Mononuclear cell (primary cell): Measurements from ENCODE around the gene PKP3. TPM values are rescaled to one million over a fixed set of nuclear protein-coding genes. Genes with fewer than 3 reads are reported as not detected.
"Not testable (repeated sequence)": the region's sequence is repeated elsewhere in the genome, so short reads cannot be mapped to it uniquely, and the experiment has no call there.

Source experiments
- H3K27me3 ChIP-seq: 2 replicates; pipeline ENCODE4 v1.6.0; 2011; ENCODE audit warnings: low read length, control low read depth; ENCODE audit not compliant: insufficient read depth
- H3K4me1 ChIP-seq: 2 replicates; pipeline ENCODE4 v1.5.1; 2011; ENCODE audit warnings: mild to moderate bottlenecking, low read length, control low read depth; ENCODE audit not compliant: insufficient read depth
- H3K4me3 ChIP-seq: 2 replicates; pipeline ENCODE4 v1.5.1; 2011; ENCODE audit warnings: mild to moderate bottlenecking, low read length, moderate library complexity
- H3K9me3 ChIP-seq: 2 replicates; pipeline ENCODE4 v1.5.1; 2011; ENCODE audit warnings: low read depth, mild to moderate bottlenecking, control low read depth, low read length
- total RNA-seq: library from RNA; depleted of rRNA; stranded (reverse); fragments of >200 nt; gene quantifications from one replicate; pipeline ENCODE4 v1.2.3, GENCODE V29; 2012

The PKP3 gene
- total RNA-seq, 1 donor = not detected

DNA sequence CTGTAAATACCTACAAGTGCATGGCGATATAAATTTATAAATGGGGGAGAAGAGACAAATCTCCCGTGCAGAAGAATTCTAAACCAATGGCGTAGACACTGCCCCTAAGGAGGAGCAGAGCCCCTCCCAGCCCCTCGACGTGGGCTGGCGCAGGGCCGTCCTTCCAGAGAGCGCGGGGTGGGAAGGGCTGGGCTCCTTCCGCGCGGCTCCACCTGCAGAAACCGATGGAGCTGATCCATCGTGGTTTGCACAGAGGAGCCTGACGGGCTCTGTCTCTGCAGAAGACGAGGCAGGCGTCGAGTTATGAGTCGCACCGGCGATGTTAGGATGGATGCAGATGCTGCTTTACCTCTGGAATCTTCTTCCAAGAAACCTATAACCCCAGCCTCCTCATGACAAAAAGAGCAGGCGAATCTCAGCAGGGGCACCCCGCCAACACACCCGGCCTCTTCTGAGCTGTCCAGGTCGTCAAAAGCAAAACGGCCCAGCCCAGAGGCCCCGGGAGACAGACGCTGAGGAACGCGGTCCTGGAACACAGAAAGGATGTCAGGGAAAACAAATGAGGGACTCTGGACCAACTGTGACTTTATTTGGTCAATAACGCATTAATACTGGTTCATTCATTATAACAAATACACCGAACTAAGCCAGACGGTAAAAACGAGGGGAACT, 35.7 kb upstream of the PKP3 start:
- H3K9me3 ChIP-seq = no peaks in the 10 kb centered on the region
- H3K4me1 ChIP-seq = peaks cover 10% of the 10 kb centered on the region
- no peak overlapping the region for H3K4me3 ChIP-seq
- H3K27me3 ChIP-seq = no peaks in the 10 kb centered on the region

DNA sequence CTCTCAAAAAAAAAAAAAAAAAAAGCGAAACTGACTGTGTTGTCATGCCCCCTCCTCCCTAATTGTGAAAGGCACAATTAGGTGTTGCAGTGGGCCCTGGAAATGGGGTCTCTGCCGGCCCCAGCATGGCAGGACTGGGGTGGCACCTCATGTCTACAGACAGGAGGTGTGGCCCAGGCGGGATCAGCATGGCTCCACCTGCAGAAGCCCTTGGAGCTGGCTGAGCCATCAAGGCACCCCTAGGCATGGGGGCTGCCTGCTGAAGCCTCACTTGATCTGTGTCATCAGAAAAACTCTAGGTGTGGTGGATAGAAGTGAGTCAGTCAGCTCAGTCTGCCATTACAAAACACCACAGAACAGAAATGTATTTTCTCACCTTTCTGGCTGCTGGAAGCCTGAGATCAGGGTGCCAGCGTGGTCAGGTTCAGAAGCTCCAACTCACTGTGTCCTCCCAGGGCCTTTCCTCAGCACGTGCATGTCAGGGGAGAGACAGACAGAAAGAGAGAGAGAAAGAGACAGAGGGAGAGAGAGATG, 34.8 kb upstream of the PKP3 start:
- Histone ChIP-seq H3K27me3 (no peaks in the 10 kb centered on the region), H3K4me3 (no peak overlapping the region), H3K9me3 (no peaks in the 10 kb centered on the region), H3K4me1 (peaks cover 12% of the 10 kb centered on the region)

DNA sequence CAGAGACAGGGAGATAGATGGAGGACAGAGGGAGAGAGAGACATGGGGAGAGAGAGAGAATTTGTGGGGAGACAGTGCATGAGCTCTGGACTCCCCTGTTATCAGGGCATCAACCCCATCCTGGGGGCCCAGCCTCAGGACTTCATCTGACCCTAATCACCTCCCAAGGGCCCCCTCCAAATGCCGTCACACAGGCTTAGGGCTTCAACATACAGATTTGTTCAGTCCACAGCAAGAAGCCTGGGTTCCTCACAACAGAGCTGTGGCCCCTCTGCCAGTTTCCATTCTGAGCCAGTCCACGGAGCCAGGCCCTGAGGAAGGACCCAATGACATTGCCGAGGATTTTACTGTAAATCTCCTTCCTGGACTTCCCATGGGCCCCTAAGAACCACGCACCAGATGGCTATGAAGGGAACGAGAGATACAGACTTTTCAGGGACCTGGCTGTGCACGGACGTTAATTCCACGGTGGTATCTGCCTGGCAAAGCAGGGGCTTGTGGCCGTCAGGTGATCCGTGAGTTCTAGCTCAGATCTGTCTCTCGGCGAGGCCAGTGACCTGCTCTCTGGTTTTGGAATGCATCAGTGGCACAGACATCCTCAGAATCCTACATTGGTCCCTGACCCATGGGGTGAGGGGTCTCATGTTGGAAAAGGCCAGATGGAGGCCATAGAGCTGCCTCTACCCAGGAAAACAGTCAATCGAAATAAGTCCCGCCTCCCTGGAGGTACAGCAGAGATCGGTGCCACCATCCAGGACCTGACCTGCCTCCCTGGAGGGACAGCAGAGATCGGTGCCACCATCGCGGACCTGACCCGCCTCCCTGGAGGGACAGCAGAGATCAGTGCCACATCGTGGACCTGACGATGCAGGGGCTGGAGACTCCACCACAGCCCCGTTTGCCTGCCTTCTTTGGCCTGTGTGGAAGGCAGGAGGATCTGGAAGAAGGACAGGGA, 33.4 kb upstream of the PKP3 start:
- H3K4me3 ChIP-seq = no peak overlapping the region
- H3K9me3 ChIP-seq = no peaks in the 10 kb centered on the region
- H3K27me3 ChIP-seq = no peaks in the 10 kb centered on the region
- H3K4me1 ChIP-seq = peaks cover 9% of the 10 kb centered on the region

DNA sequence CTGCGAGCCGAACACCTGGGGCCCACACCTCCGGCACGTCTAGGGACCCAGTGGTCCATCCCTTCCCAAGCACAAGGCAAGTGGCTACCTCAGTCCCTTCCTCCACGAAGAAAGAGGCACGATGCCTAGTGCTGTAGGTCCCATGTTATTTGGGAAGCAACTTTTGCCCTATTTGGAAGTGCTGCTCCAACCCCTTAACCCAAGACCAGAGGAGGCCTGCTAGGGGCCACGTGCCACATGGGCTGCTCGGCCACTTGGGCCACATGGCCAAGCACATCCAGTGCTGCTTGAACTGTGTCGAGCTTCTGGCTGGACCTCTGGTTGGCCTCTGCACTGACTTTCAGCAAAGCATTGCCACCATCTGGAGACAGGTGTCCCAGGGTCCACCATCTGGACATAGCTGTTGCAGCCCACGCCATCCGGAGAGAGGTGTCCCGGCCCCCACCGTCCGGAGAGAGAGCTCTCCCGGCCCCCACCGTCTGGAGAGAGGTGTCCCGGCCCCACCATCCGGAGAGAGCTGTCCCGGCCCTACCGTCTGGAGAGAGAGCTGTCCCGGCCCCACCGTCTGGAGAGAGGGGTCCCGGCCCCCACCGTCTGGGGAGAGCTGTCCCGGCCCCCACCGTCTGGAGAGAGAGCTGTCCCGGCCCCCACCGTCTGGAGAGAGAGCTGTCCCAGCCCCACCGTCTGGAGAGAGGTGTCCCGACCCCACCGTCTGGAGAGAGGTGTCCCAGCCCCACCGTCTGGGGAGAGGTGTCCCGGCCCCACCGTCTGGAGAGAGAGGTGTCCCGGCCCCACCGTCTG, 31.2 kb upstream of the PKP3 start:
- H3K9me3 ChIP-seq = no peaks in the 10 kb centered on the region
- H3K4me3 ChIP-seq = no peak overlapping the region
- peaks cover 6% of the 10 kb centered on the region for H3K4me1 ChIP-seq
- peaks cover 7% of the 10 kb centered on the region for H3K27me3 ChIP-seq

DNA sequence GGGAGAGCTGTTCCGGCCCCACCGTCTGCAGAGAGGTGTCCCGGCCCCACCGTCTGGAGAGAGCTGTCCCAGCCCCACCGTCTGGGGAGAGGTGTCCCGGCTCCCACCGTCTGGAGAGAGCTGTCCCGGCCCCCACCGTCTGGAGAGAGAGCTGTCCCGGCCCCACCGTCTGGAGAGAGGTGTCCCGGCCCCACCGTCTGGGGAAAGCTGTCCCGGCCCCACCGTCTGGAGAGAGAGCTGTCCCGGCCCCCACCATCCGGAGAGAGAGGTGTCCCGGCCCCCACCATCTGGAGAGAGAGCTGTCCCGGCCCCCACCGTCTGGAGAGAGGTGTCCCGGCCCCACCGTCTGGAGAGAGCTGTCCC, 30.6 kb upstream of the PKP3 start:
- not testable (repeated sequence) for H3K4me3 ChIP-seq, H3K9me3 ChIP-seq, H3K4me1 ChIP-seq
- H3K27me3 ChIP-seq = peaks cover 13% of the 10 kb centered on the region

DNA sequence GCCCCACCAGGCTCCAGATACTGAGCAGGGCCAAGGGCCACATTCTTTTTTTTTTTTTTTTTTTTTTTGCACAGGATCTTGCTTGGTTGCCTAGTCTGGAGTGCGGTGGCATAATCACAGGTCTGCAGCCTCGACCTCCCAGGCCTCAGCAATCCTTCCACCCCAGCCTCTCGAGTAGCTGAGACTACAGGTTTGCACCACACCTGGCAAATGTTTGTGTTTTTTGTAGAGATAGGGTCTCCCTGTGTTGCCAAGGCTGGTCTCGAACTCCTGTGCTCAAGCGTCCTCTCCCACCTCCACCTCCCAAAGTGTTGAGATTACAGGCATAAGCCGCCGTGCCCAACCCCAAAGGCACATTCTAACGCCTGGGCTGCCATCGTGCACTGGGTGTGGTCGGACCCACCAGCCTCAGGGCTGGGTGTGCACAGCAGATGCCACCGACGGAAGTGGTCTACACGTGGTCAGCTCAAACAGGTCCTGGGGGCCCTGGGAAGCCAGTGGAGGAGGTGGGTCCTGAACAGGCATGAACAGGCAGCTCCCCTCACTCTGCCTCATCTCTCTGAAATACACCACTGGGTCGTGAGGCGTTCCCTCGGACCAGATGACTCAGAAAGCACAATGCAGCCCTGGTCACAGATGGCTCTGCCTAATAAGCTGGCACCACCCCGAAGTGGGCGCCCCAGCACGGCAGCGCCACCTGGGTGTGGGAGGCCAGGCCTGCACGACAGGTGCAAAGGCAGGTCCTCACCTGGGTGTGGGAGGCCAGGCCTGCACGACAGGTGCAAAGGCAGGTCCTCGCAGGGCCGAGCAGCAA, 29.9 kb upstream of the PKP3 start:
- Histone ChIP-seq H3K4me3 (no peak overlapping the region), H3K4me1 (peaks cover 12% of the 10 kb centered on the region), H3K27me3 (peaks cover 15% of the 10 kb centered on the region), H3K9me3 (no peaks in the 10 kb centered on the region)

DNA sequence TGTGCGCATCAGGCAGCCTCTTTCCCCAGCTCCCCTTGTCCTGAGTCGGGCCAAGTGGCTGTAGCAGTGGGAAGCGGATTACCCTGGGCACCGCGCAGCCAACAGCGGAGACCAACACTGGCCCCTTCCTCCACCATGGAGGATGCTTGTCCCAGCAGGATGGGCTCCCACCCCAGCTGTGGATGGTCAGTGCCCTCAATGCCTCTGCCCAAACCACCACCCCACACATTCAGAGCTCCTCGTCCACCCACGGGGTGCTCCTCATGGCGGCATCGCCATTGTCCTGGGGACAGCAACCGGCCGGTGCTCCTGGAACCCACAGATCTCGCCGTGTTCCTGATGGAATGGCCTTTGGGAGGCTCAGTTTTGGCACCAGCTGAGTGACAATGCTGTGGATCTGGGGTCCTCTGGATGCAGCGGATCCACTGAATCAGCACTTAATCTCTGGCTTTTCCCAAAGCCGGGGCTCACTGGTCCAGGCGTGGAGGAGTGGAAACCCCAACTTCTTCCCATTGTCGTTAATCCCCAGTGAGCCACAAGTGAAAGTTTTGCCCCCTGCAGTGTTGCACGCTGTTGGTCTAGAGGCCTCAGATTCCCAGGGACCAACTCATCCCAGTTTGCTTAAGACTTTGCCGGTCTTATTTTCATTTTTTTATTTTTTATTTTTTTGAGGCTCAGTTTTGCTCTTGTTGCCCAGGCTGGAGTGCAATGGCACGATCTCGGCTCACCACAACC, 28.9 kb upstream of the PKP3 start:
- peaks cover 15% of the 10 kb centered on the region for H3K27me3 ChIP-seq
- H3K4me1 ChIP-seq = peaks cover 12% of the 10 kb centered on the region
- H3K9me3 ChIP-seq = no peaks in the 10 kb centered on the region
- no peak overlapping the region for H3K4me3 ChIP-seq

DNA sequence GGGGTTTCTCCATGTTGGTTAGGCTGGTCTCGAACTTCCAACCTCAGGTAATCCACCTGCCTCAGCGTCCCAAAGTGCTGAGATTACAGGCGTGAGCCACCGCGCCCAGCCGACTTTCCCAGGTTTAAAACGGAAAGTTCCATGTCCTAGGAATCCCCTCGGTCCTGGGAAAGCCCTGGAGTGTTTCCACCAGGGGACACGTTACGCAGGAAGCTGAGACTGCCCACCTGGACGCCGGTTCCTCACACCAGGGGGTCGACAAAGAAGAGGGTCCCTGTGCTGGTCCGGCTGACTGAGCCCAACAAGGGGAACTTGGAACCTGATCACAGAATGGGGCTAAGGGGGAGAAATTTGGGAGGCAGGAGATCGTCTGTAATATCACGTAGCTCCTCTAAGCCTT, 28.2 kb upstream of the PKP3 start:
- peaks cover 15% of the 10 kb centered on the region for H3K27me3 ChIP-seq
- H3K9me3 ChIP-seq = no peaks in the 10 kb centered on the region
- no peak overlapping the region for H3K4me3 ChIP-seq
- peaks cover 12% of the 10 kb centered on the region for H3K4me1 ChIP-seq

DNA sequence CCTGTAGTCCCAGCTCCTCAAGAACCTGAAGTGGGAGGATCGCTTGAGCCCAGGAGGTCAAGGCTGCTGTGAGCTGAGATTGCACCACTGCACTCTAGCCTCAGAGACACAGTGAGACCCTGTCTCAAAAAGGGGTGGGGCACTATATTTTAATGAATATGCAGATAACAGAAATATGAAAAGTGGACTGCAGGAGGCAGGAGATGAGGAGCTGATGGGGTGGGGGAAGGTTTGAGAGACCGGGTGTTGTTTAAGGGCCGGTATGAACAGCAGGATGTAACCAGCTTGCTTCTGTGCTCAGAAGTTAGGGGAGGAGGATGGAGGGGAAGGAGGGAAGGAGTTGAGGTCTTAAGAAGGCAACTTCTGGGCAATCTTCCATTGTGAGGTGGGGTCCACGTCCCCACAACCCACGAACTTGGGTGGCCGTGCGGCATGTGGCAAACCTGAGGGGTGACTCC, 26.0 kb upstream of the PKP3 start:
- Histone ChIP-seq H3K27me3 (peaks cover 15% of the 10 kb centered on the region), H3K4me1 (peaks cover 12% of the 10 kb centered on the region), H3K4me3 (no peak overlapping the region), H3K9me3 (no peaks in the 10 kb centered on the region)

DNA sequence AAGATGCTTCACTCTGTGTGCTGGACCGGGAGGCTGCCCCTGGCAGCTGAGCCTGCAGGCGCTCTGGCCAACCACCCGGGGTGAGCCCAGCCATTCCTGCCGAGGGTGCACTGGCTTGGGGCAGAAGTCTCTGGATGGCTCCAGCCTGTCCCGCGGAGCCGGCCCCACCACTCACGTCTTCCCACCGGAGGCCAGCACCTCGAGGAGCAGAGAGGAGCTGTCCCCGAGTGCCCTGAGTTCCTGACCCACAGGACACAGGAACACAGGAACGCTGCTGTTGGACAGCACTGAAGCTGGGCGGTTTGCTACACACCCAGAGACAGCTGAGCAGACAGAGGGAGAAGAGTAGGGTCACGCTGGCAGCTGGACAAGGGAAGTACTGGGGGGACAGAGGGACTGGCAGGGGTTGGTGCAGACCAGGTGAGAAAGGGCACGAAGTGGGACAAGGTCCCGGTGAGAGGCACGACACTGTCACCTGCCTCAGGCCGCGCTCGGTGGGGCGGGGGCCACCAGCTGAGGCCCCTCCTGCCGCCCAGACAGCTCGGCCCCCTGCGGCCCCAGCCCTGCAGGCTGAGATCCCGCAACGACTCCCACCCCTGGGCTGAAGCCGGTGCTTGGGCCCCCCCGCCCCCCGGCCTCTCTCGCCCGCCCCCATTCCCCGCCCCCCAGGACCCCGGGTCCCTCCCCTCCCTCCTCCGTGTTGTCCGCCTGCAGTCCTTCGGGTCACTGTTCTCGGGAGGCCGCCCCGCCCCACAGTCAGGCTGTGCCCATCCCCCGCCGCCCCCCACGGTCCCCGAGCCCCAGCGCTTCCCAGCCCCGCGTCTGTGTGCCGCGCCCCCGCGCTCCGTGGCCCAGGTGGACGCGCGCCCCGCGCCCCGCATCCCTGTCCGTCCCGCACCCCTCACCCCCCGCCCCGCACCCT, 25.3 kb upstream of the PKP3 start:
- Histone ChIP-seq H3K9me3 (no peaks in the 10 kb centered on the region), H3K4me3 (no peak overlapping the region), H3K27me3 (peaks cover 15% of the 10 kb centered on the region), H3K4me1 (peaks cover 12% of the 10 kb centered on the region)

DNA sequence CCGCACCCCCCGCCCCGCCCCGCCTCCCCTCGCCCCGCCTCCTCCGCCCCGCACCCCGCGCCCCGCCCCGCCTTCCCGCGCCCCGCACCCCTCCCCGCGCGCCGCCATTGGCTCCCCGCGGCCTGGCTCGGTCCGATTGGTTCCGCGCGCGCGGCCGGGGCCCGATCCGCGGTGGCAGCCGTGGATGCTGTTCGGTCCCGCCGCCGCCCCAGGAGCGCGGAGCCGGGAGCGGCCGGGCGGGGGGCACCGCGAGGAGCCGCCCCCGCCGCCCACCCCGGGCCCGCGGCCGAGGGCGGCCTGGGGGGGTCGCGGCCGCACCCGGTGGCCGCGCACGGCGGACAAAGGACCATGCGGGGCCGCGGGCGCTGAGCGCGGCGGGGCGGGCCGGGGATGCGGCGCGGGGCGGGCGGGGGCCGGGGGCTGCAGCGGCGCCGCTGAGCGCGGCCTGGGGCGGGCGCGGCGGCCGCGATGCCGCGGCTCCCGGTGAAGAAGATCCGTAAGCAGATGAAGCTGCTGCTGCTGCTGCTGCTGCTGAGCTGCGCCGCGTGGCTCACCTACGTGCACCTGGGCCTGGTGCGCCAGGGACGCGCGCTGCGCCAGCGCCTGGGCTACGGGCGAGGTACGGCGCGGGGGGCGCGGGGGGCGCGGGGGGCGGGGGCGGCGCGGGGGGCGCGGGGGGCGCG, 24.5 kb upstream of the PKP3 start, which contains the start of gene B4GALNT4:
B4GALNT4 (plus strand) TSS at position 164 of the 683 bp plus-strand sequence; CDS start at position 469, 305 bp downstream.
- Histone ChIP-seq H3K4me1 (peaks cover 8% of the 10 kb centered on the region), H3K9me3 (no peaks in the 10 kb centered on the region), H3K27me3 (peaks cover 15% of the 10 kb centered on the region), H3K4me3 (no peak within 1 kb of the TSS)
